DOHH2 (cell line): ENCODE results near the gene TRMT11.
"Not testable (repeated sequence)": the region's sequence is repeated elsewhere in the genome, so short reads cannot be mapped to it uniquely, and the experiment has no call there.

Experiments
- CTCF ChIP-seq: fragments of 200-600 bp; sonication (generic); IDR thresholded peaks from one replicate; pipeline ENCODE4 v1.5.1; 2014; ENCODE audit warnings: antibody characterized with exemption, mild to moderate bottlenecking, low read depth, low read length; ENCODE audit not compliant: poor library complexity, severe bottlenecking
- EZH2phosphoT487 ChIP-seq: fragments of 200-600 bp; sonication (generic); IDR thresholded peaks from 2 replicates; pipeline ENCODE4 v1.6.1; 2017; ENCODE audit warnings: borderline replicate concordance, mild to moderate bottlenecking, antibody characterized with exemption, low read length, moderate library complexity, mixed read lengths

GRCh38 chr6:126058085-126058484 lies 71.7 kb downstream of the TRMT11 start:
- TF ChIP-seq CTCF, EZH2phosphoT487: not testable (repeated sequence)
